ENCODE data around the gene RPP14. TPM values are rescaled to one million over a fixed set of nuclear protein-coding genes. Genes with fewer than 3 reads are reported as not detected.

Gene RPP14
- total RNA-seq, 3 donors from 2014 or later = 18.9 to 24.7 (median 22.3) TPM

GRCh38 chr3:58349792-58350626, 44.0 kb downstream of the RPP14 start:
- intact Hi-C loops (cut with DNase I, micrococcal nuclease) = no loop called here
- Histone ChIP-seq H3K36me3 (ENCODE audit: low read depth) (no peaks in the 10 kb centered on the region), H3K4me1 (ENCODE audit: low read depth) (no peaks in the 10 kb centered on the region), H3K4me3 (no peak overlapping the region), H3K9me3 (no peaks in the 10 kb centered on the region)
- DNase-seq = no peak
- peak; percentile 71 for ATAC-seq
- TF ChIP-seq CTCF (IDR thresholded peaks at IDR 0.05) = no peak

- intact Hi-C loops (cut with DNase I, micrococcal nuclease) = no loop called here
- peak; percentile 30 for ATAC-seq
Observed at GRCh38 chr3:58350627-58351013, 44.6 kb downstream of the RPP14 start.

GRCh38 chr3:58351920-58352319, 45.9 kb downstream of the RPP14 start:
- intact Hi-C loops (cut with DNase I, micrococcal nuclease) = no loop called here
- no peaks in the 10 kb centered on the region for H3K36me3 ChIP-seq (ENCODE audit: low read depth)
- no peak overlapping the region for H3K4me3 ChIP-seq
- H3K4me1 ChIP-seq (ENCODE audit: low read depth) = no peaks in the 10 kb centered on the region
- no peaks in the 10 kb centered on the region for H3K9me3 ChIP-seq
- ATAC-seq = no peak
- TF ChIP-seq CTCF (IDR thresholded peaks at IDR 0.05) = no peak
- no peak for DNase-seq

More at GRCh38 chr3:58350627-58351013, 44.6 kb downstream of the RPP14 start:
- no peak for DNase-seq
- no peaks in the 10 kb centered on the region for H3K36me3 ChIP-seq (ENCODE audit: low read depth)
- H3K9me3 ChIP-seq = no peaks in the 10 kb centered on the region
- TF ChIP-seq CTCF (IDR thresholded peaks at IDR 0.05) = no peak
- H3K4me3 ChIP-seq = no peak overlapping the region
- no peaks in the 10 kb centered on the region for H3K4me1 ChIP-seq (ENCODE audit: low read depth)

DNA sequence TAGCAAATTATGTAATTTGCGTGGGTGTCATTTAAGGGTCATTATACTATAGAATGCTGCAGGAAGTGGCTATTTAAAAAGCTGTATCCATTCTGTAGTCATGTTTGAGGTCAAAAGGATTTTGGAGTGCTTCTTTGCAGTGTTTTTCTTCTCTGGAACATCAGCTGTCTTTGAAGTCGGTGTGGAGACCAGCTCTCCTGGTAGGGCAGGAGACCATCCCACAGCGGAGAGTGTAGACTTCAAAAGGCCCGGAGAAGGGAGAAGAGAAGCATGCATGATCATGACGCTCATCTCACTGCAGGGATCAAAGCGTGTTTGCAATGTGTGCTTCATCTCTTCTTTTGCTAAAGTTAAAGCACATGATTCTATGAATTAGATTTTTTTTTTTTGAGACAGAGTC, 46.6 kb downstream of the RPP14 start:
- H3K4me1 ChIP-seq (ENCODE audit: low read depth) = no peaks in the 10 kb centered on the region
- no peak for DNase-seq
- no peaks in the 10 kb centered on the region for H3K36me3 ChIP-seq (ENCODE audit: low read depth)
- no peaks in the 10 kb centered on the region for H3K9me3 ChIP-seq
- H3K4me3 ChIP-seq = no peak overlapping the region
- intact Hi-C loops (cut with DNase I, micrococcal nuclease) = no loop called here
- no peak for TF ChIP-seq CTCF (IDR thresholded peaks at IDR 0.05)
- no peak for ATAC-seq

DNA sequence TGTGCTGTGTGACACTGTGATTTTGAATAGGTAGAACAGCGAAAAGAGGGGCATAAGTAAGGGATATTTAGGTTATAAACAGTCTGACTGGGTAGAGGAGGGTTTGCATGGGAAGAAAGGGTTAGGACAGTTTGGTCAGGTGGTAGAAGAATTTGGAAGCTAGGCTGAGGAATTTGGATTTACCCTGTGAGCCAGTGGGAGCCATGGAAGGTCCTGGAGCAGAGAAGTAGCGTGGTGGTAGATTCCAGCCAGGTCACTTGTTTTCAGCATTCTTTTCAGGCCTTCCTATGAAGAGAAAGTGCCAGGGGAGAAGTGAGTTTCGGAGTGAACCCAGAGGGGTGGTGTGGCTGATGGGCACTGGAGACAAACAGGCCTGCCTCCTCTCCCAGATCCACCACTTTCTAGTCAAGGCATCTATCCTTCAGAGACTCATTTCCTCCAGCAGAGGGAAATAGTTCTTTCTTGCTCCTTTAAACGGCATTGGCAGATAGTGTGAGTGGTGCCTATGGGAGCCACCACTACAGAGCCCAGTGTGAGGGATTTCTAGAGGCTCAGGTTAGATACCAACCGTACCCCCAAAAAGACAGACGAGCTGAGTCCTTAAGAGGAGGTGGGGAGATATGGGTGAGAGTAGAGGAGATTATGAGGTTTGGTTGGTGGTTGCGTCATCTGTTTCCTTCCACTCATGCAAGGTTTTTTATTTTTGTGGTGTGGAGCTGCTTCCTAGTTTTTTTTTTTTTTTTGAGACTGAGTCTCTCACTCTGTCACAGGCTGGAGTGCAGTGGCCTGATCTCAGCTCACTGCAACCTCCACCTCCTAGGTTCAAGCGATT, 47.9 kb downstream of the RPP14 start:
- no peak overlapping the region for H3K4me3 ChIP-seq
- H3K4me1 ChIP-seq (ENCODE audit: low read depth) = no peaks in the 10 kb centered on the region
- peak; percentile 46 for ATAC-seq
- no peaks in the 10 kb centered on the region for H3K36me3 ChIP-seq (ENCODE audit: low read depth)
- intact Hi-C loops (cut with DNase I, micrococcal nuclease) = no loop called here
- no peak for DNase-seq
- H3K9me3 ChIP-seq = no peaks in the 10 kb centered on the region
- TF ChIP-seq CTCF (IDR thresholded peaks at IDR 0.05) = no peak
